Measurements from ENCODE around the gene FMO1. TPM values are rescaled to one million over a fixed set of nuclear protein-coding genes. Genes with fewer than 3 reads are reported as not detected.
A peak's percentile ranks its signal among the peaks of the same experiment; 100 is the strongest.

FMO1 gene
- total RNA-seq, 1 experiment from 2014 or later: not detected

- no peak for TF ChIP-seq AR (CRISPR knock-in tag; IDR thresholded peaks at IDR 0.05)
- TF ChIP-seq ZNF416 (CRISPR knock-in tag; IDR thresholded peaks at IDR 0.05): no peak
- no peak for TF ChIP-seq E2F4 (CRISPR knock-in tag; IDR thresholded peaks at IDR 0.05; ENCODE audit: borderline replicate concordance, low read depth)
- TF ChIP-seq TP53 (CRISPR knock-in tag; IDR thresholded peaks at IDR 0.05): no peak
- no peak for TF ChIP-seq NR1H2 (CRISPR knock-in tag; IDR thresholded peaks at IDR 0.05)
- TF ChIP-seq RORB (CRISPR knock-in tag; IDR thresholded peaks at IDR 0.05): no peak
Observed at GRCh38 chr1:171265686-171266085, 17.4 kb downstream of the FMO1 start (continued).

- peaks cover 19% of the 10 kb centered on the region for H3K9me3 Mint-ChIP-seq
- H3K27me3 Mint-ChIP-seq (ENCODE audit: low read depth): no peaks in the 10 kb centered on the region; the same call in 1 of the 2 replicates
- no peak for DNase-seq (ENCODE audit: low spot score)
- peaks cover 17% of the 10 kb centered on the region for H3K4me1 Mint-ChIP-seq
- H3K4me3 Mint-ChIP-seq: no peak overlapping the region
- CTCF ChIA-PET: interaction anchor here (0.7 to 1.6 kb wide), 9 partner anchors 9 to 78 kb away, joined by 3 to 9 read pairs (median 4); partner anchors contain the start of gene FMO4
- H3K36me3 Mint-ChIP-seq: peaks cover 4% of the 10 kb centered on the region; the same call in 1 of the 2 replicates
- TF ChIP-seq HMGA2 (CRISPR knock-in tag; IDR thresholded peaks at IDR 0.05): no peak
- TF ChIP-seq RELA (CRISPR knock-in tag; IDR thresholded peaks at IDR 0.05; ENCODE audit: borderline replicate concordance): no peak
- TF ChIP-seq ZNF416 (CRISPR knock-in tag; IDR thresholded peaks at IDR 0.05): no peak
- TF ChIP-seq PRRX2 (CRISPR knock-in tag; IDR thresholded peaks at IDR 0.05): no peak
- no peak for TF ChIP-seq NFE2L1 (CRISPR knock-in tag; IDR thresholded peaks at IDR 0.05)
- H3K27ac Mint-ChIP-seq: no peak overlapping the region
- POLR2A ChIA-PET: no interaction called here
- ATAC-seq: peak; percentile 61
Observed at GRCh38 chr1:171266930-171267329, 18.6 kb downstream of the FMO1 start.

GRCh38 chr1:171267391-171267790 is 19.1 kb downstream of the FMO1 start:
- peaks cover 4% of the 10 kb centered on the region; the same call in 1 of the 2 replicates for H3K36me3 Mint-ChIP-seq
- CTCF ChIA-PET: interaction anchor here (1.0 to 1.6 kb wide), 8 partner anchors 9 to 47 kb away, joined by 3 to 9 read pairs (median 4); partner anchors contain the start of gene FMO4
- TF ChIP-seq TEAD1 (CRISPR knock-in tag; IDR thresholded peaks at IDR 0.05): no peak
- TF ChIP-seq TP53 (CRISPR knock-in tag; IDR thresholded peaks at IDR 0.05): no peak
- no peak for TF ChIP-seq NFE2L1 (CRISPR knock-in tag; IDR thresholded peaks at IDR 0.05)
- no peak for TF ChIP-seq CBFB (CRISPR knock-in tag; IDR thresholded peaks at IDR 0.05; ENCODE audit: low read depth)
- TF ChIP-seq MLX (CRISPR knock-in tag; IDR thresholded peaks at IDR 0.05): no peak
- TF ChIP-seq MXD4 (CRISPR knock-in tag; IDR thresholded peaks at IDR 0.05; ENCODE audit: borderline replicate concordance): no peak
- TF ChIP-seq ZSCAN18 (CRISPR knock-in tag; IDR thresholded peaks at IDR 0.05): no peak
- TF ChIP-seq CREB1 (CRISPR knock-in tag; IDR thresholded peaks at IDR 0.05): no peak
- TF ChIP-seq ZNF396 (CRISPR knock-in tag; IDR thresholded peaks at IDR 0.05; ENCODE audit: borderline replicate concordance): no peak
- no peak for TF ChIP-seq ATF3 (CRISPR knock-in tag; conservative IDR thresholded peaks at IDR 0.05)
- no peak for TF ChIP-seq ZNF219 (CRISPR knock-in tag; IDR thresholded peaks at IDR 0.05; ENCODE audit: borderline replicate concordance)
- no peak for TF ChIP-seq KAT7 (CRISPR knock-in tag; IDR thresholded peaks at IDR 0.05; ENCODE audit: borderline replicate concordance)
- no peak for TF ChIP-seq GRHL2 (CRISPR knock-in tag; IDR thresholded peaks at IDR 0.05; ENCODE audit: insufficient replicate concordance, severe bottlenecking)
- TF ChIP-seq FOXK1 (CRISPR knock-in tag; IDR thresholded peaks at IDR 0.05): no peak
- TF ChIP-seq ZNF671 (CRISPR knock-in tag; IDR thresholded peaks at IDR 0.05): no peak
- TF ChIP-seq NFATC4 (CRISPR knock-in tag; IDR thresholded peaks at IDR 0.05): no peak
- no peak for TF ChIP-seq TCF7 (CRISPR knock-in tag; IDR thresholded peaks at IDR 0.05; ENCODE audit: low read depth)
- TF ChIP-seq E2F1 (CRISPR knock-in tag; IDR thresholded peaks at IDR 0.05): no peak

More at GRCh38 chr1:171267391-171267790, 19.1 kb downstream of the FMO1 start:
- H3K27ac Mint-ChIP-seq: no peak overlapping the region
- no peaks in the 10 kb centered on the region; the same call in 1 of the 2 replicates for H3K27me3 Mint-ChIP-seq (ENCODE audit: low read depth)
- peaks cover 17% of the 10 kb centered on the region for H3K4me1 Mint-ChIP-seq
- no peak overlapping the region for H3K4me3 Mint-ChIP-seq
- POLR2A ChIA-PET: no interaction called here
- no peak for ATAC-seq
- H3K9me3 Mint-ChIP-seq: peaks cover 20% of the 10 kb centered on the region
- DNase-seq (ENCODE audit: low spot score): no peak
